Measurements from ENCODE around the gene FBXW8.

DNA sequence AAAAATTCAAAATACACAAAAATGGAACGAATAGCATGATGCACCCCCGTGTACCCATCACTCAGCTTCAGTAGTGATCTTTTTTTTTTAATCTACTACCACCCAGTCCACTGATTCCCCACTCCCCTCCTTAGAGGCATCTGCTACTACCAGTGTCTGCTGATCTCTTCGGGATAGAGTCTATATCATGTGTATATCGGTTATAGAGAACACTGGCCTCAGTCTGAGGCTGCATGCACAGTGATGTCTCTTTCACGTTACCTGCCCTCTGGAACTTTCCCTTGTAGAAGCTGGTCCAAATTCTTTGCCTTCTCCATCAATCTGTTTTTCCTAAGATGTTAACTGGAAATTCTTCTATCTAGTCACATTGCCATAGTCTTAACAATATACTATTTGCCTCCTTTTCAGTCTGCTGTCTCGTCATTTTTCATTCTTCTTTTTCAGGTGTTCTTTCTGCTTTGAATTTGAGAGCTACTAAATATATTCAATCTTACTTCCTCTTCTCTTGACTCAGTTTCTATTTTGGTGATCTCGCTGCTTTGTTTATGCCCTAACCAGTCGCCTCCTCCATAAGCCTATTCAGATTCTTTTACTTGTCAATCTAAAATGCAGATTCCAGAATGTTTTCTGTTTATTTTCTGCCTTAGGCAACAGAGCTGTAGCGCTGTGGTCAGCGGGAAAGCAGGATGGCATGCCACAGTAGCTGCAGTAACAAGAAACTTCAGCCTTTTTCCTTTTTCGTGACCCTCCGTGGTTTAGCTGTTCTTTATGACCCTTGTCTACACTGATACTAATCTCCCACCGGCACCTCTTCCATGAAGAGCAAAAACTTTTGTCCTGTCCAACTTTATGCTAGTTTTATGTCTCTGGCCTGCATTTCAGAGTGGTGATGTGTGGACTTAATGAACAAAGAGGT is 67.0 kb downstream of the FBXW8 start:
- TF ChIP-seq CTCF (conservative IDR thresholded peaks at IDR 0.05; ENCODE audit: low read depth, low read length) (no peak), EZH2 (IDR thresholded peaks at IDR 0.05; ENCODE audit: low read length, unreplicated experiment) (no peak)
